DOHH2 (cell line): ENCODE data around the gene GINS3.
A peak's percentile ranks its signal among the peaks of the same experiment; 100 is the strongest.
"Not testable (repeated sequence)": the region's sequence is repeated elsewhere in the genome, so short reads cannot be mapped to it uniquely, and the experiment has no call there.

Source experiments
- H3F3A ChIP-seq: fragments of 200-600 bp; sonication (generic), shearing (Covaris generic); 2 replicates; pipeline ENCODE4 v1.6.0; 2016; ENCODE audit warnings: antibody characterized with exemption, mild to moderate bottlenecking; ENCODE audit not compliant: control insufficient read depth, insufficient read depth
- H3K27ac ChIP-seq: fragments of 200-600 bp; sonication (generic); 2 replicates; pipeline ENCODE4 v1.5.1; 2014; ENCODE audit warnings: low read depth, mild to moderate bottlenecking, low read length, moderate library complexity
- H3K27me3 ChIP-seq: fragments of 200-600 bp; sonication (generic); 2 replicates; pipeline ENCODE4 v1.6.1; 2014; ENCODE audit warnings: mild to moderate bottlenecking, low read length, mixed read lengths; ENCODE audit not compliant: control insufficient read depth
- H3K36me3 ChIP-seq: fragments of 200-600 bp; sonication (generic); 2 replicates; pipeline ENCODE4 v1.6.1; 2014; ENCODE audit warnings: mild to moderate bottlenecking, low read length, moderate library complexity, mixed read lengths; ENCODE audit not compliant: control insufficient read depth
- H3K4me1 ChIP-seq: fragments of 200-600 bp; sonication (generic); 2 replicates; pipeline ENCODE4 v1.6.1; 2014; ENCODE audit warnings: mild to moderate bottlenecking, low read length, mixed read lengths; ENCODE audit not compliant: control insufficient read depth
- H3K4me2 ChIP-seq: fragments of 200-600 bp; sonication (generic); 2 replicates; pipeline ENCODE4 v1.6.0; 2014; ENCODE audit warnings: mild to moderate bottlenecking, low read length, moderate library complexity
- H3K4me3 ChIP-seq: fragments of 200-600 bp; sonication (generic); 2 replicates; pipeline ENCODE4 v1.5.1; 2014; ENCODE audit warnings: mild to moderate bottlenecking, low read length, mixed read lengths
- H3K79me2 ChIP-seq: fragments of 200-600 bp; sonication (generic); 2 replicates; pipeline ENCODE4 v1.6.1; 2014; ENCODE audit warnings: mild to moderate bottlenecking, low read length, mixed read lengths; ENCODE audit not compliant: control insufficient read depth
- H3K9me2 ChIP-seq: fragments of 200-600 bp; sonication (generic); replicated peaks from 2 replicates; pipeline ENCODE4 v1.6.1; 2014; ENCODE audit warnings: mild to moderate bottlenecking, low read length, mixed read lengths; ENCODE audit not compliant: control insufficient read depth
- H3K9me3 ChIP-seq: fragments of 200-600 bp; sonication (generic); 2 replicates; pipeline ENCODE4 v1.6.1; 2014; ENCODE audit warnings: antibody characterized with exemption, low read length, mixed read lengths; ENCODE audit not compliant: control insufficient read depth, insufficient read depth
- H4K20me1 ChIP-seq: fragments of 200-600 bp; sonication (generic); 2 replicates; pipeline ENCODE4 v1.6.0; 2014; ENCODE audit warnings: low read depth, mild to moderate bottlenecking, antibody characterized with exemption, low read length, moderate library complexity; ENCODE audit not compliant: control insufficient read depth, insufficient read depth
- CTCF ChIP-seq: fragments of 200-600 bp; sonication (generic); IDR thresholded peaks from one replicate; pipeline ENCODE4 v1.5.1; 2014; ENCODE audit warnings: antibody characterized with exemption, mild to moderate bottlenecking, low read depth, low read length; ENCODE audit not compliant: poor library complexity, severe bottlenecking
- EZH2phosphoT487 ChIP-seq: fragments of 200-600 bp; sonication (generic); IDR thresholded peaks from 2 replicates; pipeline ENCODE4 v1.6.1; 2017; ENCODE audit warnings: borderline replicate concordance, mild to moderate bottlenecking, antibody characterized with exemption, low read length, moderate library complexity, mixed read lengths

Gene GINS3

DNA sequence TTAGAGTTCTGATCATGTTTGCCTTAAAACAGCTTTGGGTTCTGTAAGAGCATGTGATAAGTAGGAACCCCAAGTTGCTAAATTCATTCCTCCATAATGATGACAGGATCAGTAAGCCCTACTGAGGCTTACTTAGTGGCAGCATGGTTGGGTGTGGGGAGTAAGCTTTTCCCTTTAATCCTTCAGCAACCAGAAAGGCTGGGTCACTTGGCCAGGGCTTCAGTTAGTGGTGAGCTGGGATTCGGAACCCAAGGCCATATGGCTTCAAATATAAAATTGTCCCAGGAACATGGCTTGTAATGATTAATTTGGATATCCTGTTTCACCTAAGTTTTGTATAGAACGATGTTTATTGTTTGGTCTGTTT, 850 bp downstream of the GINS3 start:
- Histone ChIP-seq H3K27ac (peak overlapping the region; percentile 79), H3K27me3 (no peaks in the 10 kb centered on the region), H3K36me3 (peaks cover 15% of the 10 kb centered on the region), H3K9me3 (no peaks in the 10 kb centered on the region), H3F3A (no peaks in the 10 kb centered on the region), H3K79me2 (peaks cover 30% of the 10 kb centered on the region), H4K20me1 (no peaks in the 10 kb centered on the region), H3K4me2 (peak overlapping the region; percentile 80), H3K4me1 (peaks cover 25% of the 10 kb centered on the region), H3K9me2 (no peaks in the 10 kb centered on the region), H3K4me3 (peak overlapping the region; percentile 97)
- no peak for TF ChIP-seq EZH2phosphoT487
- TF ChIP-seq CTCF = no peak

GRCh38 chr16:58396897-58397296, 4.6 kb downstream of the GINS3 start:
- not testable (repeated sequence) for H3K4me2 ChIP-seq, H3F3A ChIP-seq, H3K9me2 ChIP-seq, H3K9me3 ChIP-seq, H4K20me1 ChIP-seq, H3K4me3 ChIP-seq, H3K27me3 ChIP-seq, H3K27ac ChIP-seq
- peaks cover 42% of the 10 kb centered on the region for H3K36me3 ChIP-seq
- H3K4me1 ChIP-seq = peaks cover 20% of the 10 kb centered on the region
- H3K79me2 ChIP-seq = peaks cover 54% of the 10 kb centered on the region

- Histone ChIP-seq H3K9me2 (no peaks in the 10 kb centered on the region), H3K4me1 (no peaks in the 10 kb centered on the region), H3K36me3 (peaks cover 59% of the 10 kb centered on the region), H3K4me3 (no peak overlapping the region), H3K27me3 (no peaks in the 10 kb centered on the region), H3K9me3 (peaks cover 5% of the 10 kb centered on the region; the same call in 1 of the 2 replicates), H3F3A (no peaks in the 10 kb centered on the region; the same call in 1 of the 2 replicates), H3K4me2 (no peak overlapping the region), H3K27ac (no peak overlapping the region), H3K79me2 (peaks cover 42% of the 10 kb centered on the region), H4K20me1 (no peaks in the 10 kb centered on the region)
- TF ChIP-seq EZH2phosphoT487 (no peak), CTCF (no peak)
Measured at GRCh38 chr16:58399718-58400633, 7.7 kb downstream of the GINS3 start.

DNA sequence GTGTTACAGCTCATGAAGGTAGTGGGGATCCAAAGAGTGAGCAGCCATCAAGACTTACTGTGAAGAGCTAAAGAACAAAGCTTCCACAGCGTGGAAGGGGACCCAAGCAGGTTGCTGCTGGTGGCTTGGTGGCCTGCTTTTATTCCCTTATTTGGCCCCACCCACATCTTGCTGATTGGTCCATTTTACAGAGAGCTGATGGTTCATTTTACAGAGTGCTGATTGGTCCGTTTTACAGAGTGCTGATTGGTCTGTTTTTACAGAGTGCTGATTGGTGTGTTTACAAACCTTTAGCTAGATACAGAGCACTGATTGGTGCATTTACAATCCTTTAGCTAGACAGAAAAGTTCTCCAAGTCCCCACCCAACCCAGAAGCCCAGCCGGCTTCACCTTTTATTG, 9.0 kb downstream of the GINS3 start:
- Histone ChIP-seq H3K36me3 (peaks cover 71% of the 10 kb centered on the region), H3K79me2 (peaks cover 42% of the 10 kb centered on the region)
- H3K4me3 ChIP-seq, H3K27ac ChIP-seq, H3K4me1 ChIP-seq, H3K9me3 ChIP-seq, H3K27me3 ChIP-seq, H3K9me2 ChIP-seq, H4K20me1 ChIP-seq, H3F3A ChIP-seq, H3K4me2 ChIP-seq: not testable (repeated sequence)
